Measurements from ENCODE around the gene MAST4. TPM values are rescaled to one million over a fixed set of nuclear protein-coding genes. Genes with fewer than 3 reads are reported as not detected.
A peak's percentile ranks its signal among the peaks of the same experiment; 100 is the strongest.

The MAST4 gene
- total and polyA plus RNA-seq, 4 donors = 17.1 to 34.6 (median 21.0) TPM

GRCh38 chr5:66616520-66617225 lies 20.5 kb downstream of the MAST4 start:
- Histone ChIP-seq H3K4me1 (ENCODE audit: control insufficient read depth, insufficient read depth, low read length) (no peaks in the 10 kb centered on the region), H3K4me3 (ENCODE audit: low read depth, low read length) (no peak overlapping the region), H3K36me3 (ENCODE audit: control insufficient read depth, insufficient read depth, low read length) (no peaks in the 10 kb centered on the region), H3K27me3 (ENCODE audit: control insufficient read depth, insufficient read depth, low read length) (no peaks in the 10 kb centered on the region), H3K27ac (ENCODE audit: low read depth, low read length) (no peak overlapping the region), H3K9me3 (ENCODE audit: control insufficient read depth, insufficient read depth, low read length) (no peaks in the 10 kb centered on the region)
- DNase-seq (ENCODE audit: low read depth in 4 of 6, low spot score in 6 of 6) = peak in 1 of 6 donors; percentile 27
- 90% methylated on average over 2 of the region's 3 CpGs for WGBS (ENCODE audit: insufficient coverage)

DNA sequence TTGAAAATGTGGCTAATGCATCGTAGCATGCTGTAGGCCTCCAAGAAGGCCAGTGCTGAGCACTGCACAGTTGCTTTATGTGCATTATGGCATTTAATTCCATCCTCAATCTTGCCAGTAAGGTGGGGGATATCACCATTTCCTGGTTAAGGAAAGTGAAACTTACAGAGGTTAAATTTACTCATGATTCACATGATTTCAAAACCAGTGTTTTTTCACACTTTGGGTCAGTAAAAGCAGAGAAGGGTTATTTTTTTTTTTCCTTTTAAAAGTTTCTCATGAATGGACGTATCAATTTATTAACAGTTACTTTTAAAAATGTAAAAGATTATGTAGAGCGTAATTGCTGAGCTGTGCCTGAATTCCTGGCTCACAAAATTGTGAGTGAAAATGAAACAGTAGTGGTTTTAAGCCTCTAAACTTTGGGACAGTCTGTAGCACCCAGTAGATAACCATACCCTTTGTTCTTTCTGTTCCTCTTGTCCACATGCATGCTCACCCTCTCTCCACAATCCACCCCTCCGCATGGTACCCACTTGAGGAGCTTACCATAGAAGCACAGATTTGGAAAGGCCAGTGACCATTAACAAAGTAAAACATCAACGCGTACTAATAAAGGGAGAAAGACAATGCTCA lies 21.2 kb downstream of the MAST4 start:
- Histone ChIP-seq H3K9me3 (ENCODE audit: control insufficient read depth, insufficient read depth, low read length) (no peaks in the 10 kb centered on the region), H3K4me3 (ENCODE audit: low read depth, low read length) (no peak overlapping the region), H3K27ac (ENCODE audit: low read depth, low read length) (no peak overlapping the region), H3K27me3 (ENCODE audit: control insufficient read depth, insufficient read depth, low read length) (no peaks in the 10 kb centered on the region), H3K4me1 (ENCODE audit: control insufficient read depth, insufficient read depth, low read length) (no peaks in the 10 kb centered on the region), H3K36me3 (ENCODE audit: control insufficient read depth, insufficient read depth, low read length) (no peaks in the 10 kb centered on the region)
- 93% methylated on average over 3 of the region's 6 CpGs for WGBS (ENCODE audit: insufficient coverage)
- DNase-seq (ENCODE audit: low read depth in 4 of 6, low spot score in 6 of 6) = peak in 1 of 6 donors; percentile 10

DNA sequence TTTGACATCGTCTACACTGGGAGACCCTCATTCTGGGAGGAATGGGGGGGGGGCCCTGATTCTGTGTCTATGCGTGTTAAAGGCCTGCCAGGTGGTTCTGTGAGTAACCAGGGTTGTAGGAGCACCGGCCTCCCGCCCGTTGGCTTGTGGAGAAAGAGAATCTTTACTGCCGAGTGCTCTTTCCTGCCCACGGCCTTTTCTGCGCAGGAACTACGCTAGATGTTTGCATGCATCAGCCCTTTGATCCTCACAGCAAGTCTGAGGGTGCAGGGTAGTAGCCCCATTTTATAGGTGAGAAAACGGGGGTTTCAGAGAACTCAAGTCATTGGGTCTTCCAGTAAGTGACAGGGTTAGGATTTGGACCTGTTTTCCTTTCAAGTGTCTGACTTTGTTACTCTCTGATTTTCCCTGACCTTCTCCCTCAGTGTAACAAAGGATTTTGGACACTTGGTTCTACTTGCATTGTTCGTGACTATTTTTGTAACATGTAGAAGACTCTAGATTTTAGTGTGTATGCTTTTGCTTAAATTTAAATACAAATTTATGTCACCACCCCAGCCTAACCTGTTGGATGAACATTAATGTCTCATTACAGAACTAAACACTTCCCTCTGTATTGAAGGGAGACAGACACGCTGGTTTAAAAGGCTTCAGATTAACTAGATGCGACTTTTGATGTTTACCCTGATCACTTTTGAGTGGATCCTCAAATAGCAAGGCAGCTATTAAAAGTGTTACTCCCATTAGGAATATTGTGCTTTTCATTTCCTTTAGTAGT lies 22.0 kb downstream of the MAST4 start:
- WGBS (ENCODE audit: insufficient coverage) = 88% methylated on average over 9 of the region's 13 CpGs
- Histone ChIP-seq H3K4me3 (ENCODE audit: low read depth, low read length) (no peak overlapping the region), H3K9me3 (ENCODE audit: control insufficient read depth, insufficient read depth, low read length) (no peaks in the 10 kb centered on the region), H3K27me3 (ENCODE audit: control insufficient read depth, insufficient read depth, low read length) (no peaks in the 10 kb centered on the region), H3K27ac (ENCODE audit: low read depth, low read length) (no peak overlapping the region), H3K4me1 (ENCODE audit: control insufficient read depth, insufficient read depth, low read length) (no peaks in the 10 kb centered on the region), H3K36me3 (ENCODE audit: control insufficient read depth, insufficient read depth, low read length) (no peaks in the 10 kb centered on the region)
- DNase-seq (ENCODE audit: low read depth in 4 of 6, low spot score in 6 of 6) = peak in 1 of 6 donors; percentile 7

- Histone ChIP-seq H3K9me3 (ENCODE audit: control insufficient read depth, insufficient read depth, low read length) (no peaks in the 10 kb centered on the region), H3K27me3 (ENCODE audit: control insufficient read depth, insufficient read depth, low read length) (no peaks in the 10 kb centered on the region), H3K4me3 (ENCODE audit: low read depth, low read length) (no peak overlapping the region), H3K27ac (ENCODE audit: low read depth, low read length) (no peak overlapping the region), H3K4me1 (ENCODE audit: control insufficient read depth, insufficient read depth, low read length) (no peaks in the 10 kb centered on the region), H3K36me3 (ENCODE audit: control insufficient read depth, insufficient read depth, low read length) (no peaks in the 10 kb centered on the region)
- no CpG with 5 or more reads among the region's 1 CpG for WGBS (ENCODE audit: insufficient coverage)
- DNase-seq (ENCODE audit: low read depth in 4 of 6, low spot score in 6 of 6) = no peak
These were observed 24.5 kb downstream of the MAST4 start for GRCh38 chr5:66620711-66621110.

- Histone ChIP-seq H3K4me3 (ENCODE audit: low read depth, low read length) (no peak overlapping the region), H3K27ac (ENCODE audit: low read depth, low read length) (no peak overlapping the region), H3K36me3 (ENCODE audit: control insufficient read depth, insufficient read depth, low read length) (no peaks in the 10 kb centered on the region), H3K27me3 (ENCODE audit: control insufficient read depth, insufficient read depth, low read length) (no peaks in the 10 kb centered on the region), H3K9me3 (ENCODE audit: control insufficient read depth, insufficient read depth, low read length) (no peaks in the 10 kb centered on the region), H3K4me1 (ENCODE audit: control insufficient read depth, insufficient read depth, low read length) (no peaks in the 10 kb centered on the region)
- 21% methylated on average over 2 of the region's 2 CpGs for WGBS (ENCODE audit: insufficient coverage)
- no peak for DNase-seq (ENCODE audit: low read depth in 4 of 6, low spot score in 6 of 6)
These were observed 25.0 kb downstream of the MAST4 start for GRCh38 chr5:66621146-66621545.

- Histone ChIP-seq H3K36me3 (ENCODE audit: control insufficient read depth, insufficient read depth, low read length) (no peaks in the 10 kb centered on the region), H3K4me3 (ENCODE audit: low read depth, low read length) (no peak overlapping the region), H3K9me3 (ENCODE audit: control insufficient read depth, insufficient read depth, low read length) (no peaks in the 10 kb centered on the region), H3K27ac (ENCODE audit: low read depth, low read length) (no peak overlapping the region), H3K4me1 (ENCODE audit: control insufficient read depth, insufficient read depth, low read length) (no peaks in the 10 kb centered on the region), H3K27me3 (ENCODE audit: control insufficient read depth, insufficient read depth, low read length) (no peaks in the 10 kb centered on the region)
- no peak for DNase-seq (ENCODE audit: low read depth in 4 of 6, low spot score in 6 of 6)
- WGBS (ENCODE audit: insufficient coverage) = 84% methylated on average over 3 of the region's 4 CpGs
These were observed 25.5 kb downstream of the MAST4 start for GRCh38 chr5:66621736-66622135.

DNA sequence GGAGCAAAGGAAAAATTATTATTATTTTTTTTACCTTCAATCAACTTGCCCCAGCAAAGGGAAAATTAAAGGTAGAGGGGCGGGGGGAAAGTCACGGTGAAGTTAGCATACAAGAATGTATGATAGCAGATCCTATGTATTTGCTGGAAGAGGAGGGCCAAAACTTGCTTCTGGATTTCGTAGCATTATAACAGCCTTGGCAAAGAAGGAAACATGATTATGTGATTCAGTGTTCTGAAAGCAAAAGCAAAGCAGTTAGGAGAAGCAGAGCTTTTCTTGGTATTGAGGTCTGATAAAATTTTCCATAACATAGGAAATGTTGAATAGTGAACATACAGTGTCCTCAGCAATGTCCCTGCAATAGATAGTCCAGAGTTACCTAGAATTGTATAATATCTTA lies 32.4 kb downstream of the MAST4 start:
- DNase-seq (ENCODE audit: low read depth in 4 of 6, low spot score in 6 of 6) = no peak
- Histone ChIP-seq H3K4me3 (ENCODE audit: low read depth, low read length) (no peak overlapping the region), H3K27me3 (ENCODE audit: control insufficient read depth, insufficient read depth, low read length) (no peaks in the 10 kb centered on the region), H3K27ac (ENCODE audit: low read depth, low read length) (no peak overlapping the region), H3K9me3 (ENCODE audit: control insufficient read depth, insufficient read depth, low read length) (no peaks in the 10 kb centered on the region), H3K4me1 (ENCODE audit: control insufficient read depth, insufficient read depth, low read length) (no peaks in the 10 kb centered on the region), H3K36me3 (ENCODE audit: control insufficient read depth, insufficient read depth, low read length) (no peaks in the 10 kb centered on the region)
- WGBS (ENCODE audit: insufficient coverage) = 94% methylated on average over 2 of the region's 3 CpGs

DNA sequence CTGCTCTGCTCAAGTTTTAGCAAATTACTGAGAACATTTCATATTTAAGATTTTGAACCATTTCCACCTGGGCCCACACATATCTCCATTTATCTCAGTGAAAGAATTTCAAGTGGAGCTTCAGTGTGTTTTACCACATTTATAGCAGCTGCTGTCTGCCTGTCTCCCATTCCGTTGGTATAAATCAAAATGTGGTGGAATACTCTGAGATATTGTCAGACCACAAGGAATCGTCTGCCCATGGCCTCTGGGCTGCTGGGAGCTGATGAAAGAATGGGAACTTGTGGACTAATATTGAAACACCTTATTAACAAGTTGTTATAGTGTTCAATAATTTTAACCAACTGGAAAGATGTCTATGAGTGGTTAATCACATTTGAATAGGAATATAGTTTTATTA lies 33.3 kb downstream of the MAST4 start:
- Histone ChIP-seq H3K4me3 (ENCODE audit: low read depth, low read length) (no peak overlapping the region), H3K4me1 (ENCODE audit: control insufficient read depth, insufficient read depth, low read length) (no peaks in the 10 kb centered on the region), H3K9me3 (ENCODE audit: control insufficient read depth, insufficient read depth, low read length) (no peaks in the 10 kb centered on the region), H3K27me3 (ENCODE audit: control insufficient read depth, insufficient read depth, low read length) (no peaks in the 10 kb centered on the region), H3K27ac (ENCODE audit: low read depth, low read length) (no peak overlapping the region), H3K36me3 (ENCODE audit: control insufficient read depth, insufficient read depth, low read length) (no peaks in the 10 kb centered on the region)
- no peak for DNase-seq (ENCODE audit: low read depth in 4 of 6, low spot score in 6 of 6)
- whole genome bisulfite sequencing (ENCODE audit: insufficient coverage) = no CpG with 5 or more reads among the region's 2 CpGs

- H3K4me3 ChIP-seq (ENCODE audit: low read depth, low read length) = no peak overlapping the region
- no peaks in the 10 kb centered on the region for H3K4me1 ChIP-seq (ENCODE audit: control insufficient read depth, insufficient read depth, low read length)
- H3K27me3 ChIP-seq (ENCODE audit: control insufficient read depth, insufficient read depth, low read length) = no peaks in the 10 kb centered on the region
- H3K9me3 ChIP-seq (ENCODE audit: control insufficient read depth, insufficient read depth, low read length) = no peaks in the 10 kb centered on the region
- H3K27ac ChIP-seq (ENCODE audit: low read depth, low read length) = no peak overlapping the region
- no peaks in the 10 kb centered on the region for H3K36me3 ChIP-seq (ENCODE audit: control insufficient read depth, insufficient read depth, low read length)
- no peak for DNase-seq (ENCODE audit: low read depth in 4 of 6, low spot score in 6 of 6)
- WGBS (ENCODE audit: insufficient coverage) = 100% methylated on average over 1 of the region's 3 CpGs
These were observed 37.6 kb downstream of the MAST4 start for GRCh38 chr5:66633754-66634153.
